Activated CD4-positive, alpha-beta T cell treated with anti-CD3 and anti-CD28 coated beads, Interleukin-2, amount 50 U/mL, for 48 hours (primary cell): ENCODE measurements around the gene GSDME.

Source experiments
- DNase-seq, 2 experiments: peaks; one replicate each; pipeline ENCODE4 v3.0.0-alpha.2; 2020

The GSDME gene

DNA sequence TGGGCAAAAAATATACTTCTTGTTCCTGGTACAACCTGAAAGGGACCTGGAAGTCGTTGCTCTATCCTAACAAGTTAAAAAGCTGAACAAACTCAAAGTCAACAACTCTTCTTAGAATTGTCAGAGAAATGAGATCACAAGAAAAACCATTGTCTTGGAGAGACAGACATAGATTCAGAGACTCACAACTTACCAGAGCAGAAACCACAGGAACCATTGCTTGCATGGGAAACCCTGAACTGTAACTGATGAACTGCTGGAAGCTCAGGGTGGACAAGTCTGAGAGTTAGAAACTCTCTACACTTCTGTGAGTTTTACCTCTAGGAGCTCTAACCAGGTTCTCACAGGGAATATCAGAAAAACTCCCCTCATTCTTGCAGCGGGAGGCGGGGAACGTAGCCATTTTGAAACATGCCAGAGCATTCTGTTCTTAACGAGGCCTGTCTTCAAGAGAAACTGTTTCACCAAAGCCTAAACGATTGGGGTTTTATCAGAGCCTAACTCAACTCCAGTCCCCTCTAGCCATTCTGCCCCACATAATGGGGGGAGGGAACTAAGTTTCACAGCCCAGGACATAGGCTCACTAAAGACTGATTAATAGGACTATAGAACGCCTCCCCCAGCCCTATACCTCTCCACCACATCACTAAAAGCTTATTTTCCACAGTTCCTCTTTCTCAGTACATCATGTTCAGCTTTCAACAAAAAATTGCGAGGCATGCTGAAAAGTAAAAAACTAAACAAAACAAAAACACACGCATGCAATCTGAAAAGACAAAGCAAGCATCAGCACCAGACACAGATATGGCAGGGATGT lies 12.0 kb upstream of the GSDME start:
- no peak for DNase-seq

DNA sequence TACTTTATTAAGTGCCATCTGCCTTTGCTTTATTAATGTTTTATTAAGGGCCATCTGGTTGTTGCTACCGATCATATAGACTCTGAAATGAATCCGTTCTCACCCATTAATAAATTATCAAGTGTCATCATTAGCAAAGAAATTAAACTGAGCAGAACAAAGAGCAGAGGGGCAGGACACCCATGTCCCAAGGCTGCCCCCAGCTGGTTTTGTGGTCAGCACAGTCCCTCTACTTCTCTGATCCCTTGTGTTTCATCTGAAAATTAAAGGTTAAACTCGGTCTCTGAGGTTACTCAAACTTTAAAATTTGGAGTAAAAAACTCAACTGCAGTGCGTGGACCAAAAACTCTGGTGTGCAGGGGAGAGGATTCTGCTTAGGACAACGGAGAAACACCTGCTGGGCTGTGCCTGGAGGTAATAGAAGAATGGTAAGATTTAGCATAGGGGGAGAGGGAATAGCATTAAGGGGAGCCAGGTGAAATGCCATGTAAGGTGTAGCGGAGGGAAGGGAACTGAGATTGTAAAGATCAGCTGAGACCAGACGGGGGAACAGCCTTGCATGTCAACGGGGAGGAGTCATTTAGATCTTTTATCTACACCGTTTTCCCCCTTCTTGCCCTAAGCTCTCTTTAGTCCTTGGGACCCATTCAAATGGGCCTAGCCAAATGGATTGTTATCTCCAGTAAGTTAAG lies 10.8 kb upstream of the GSDME start:
- no peak for DNase-seq

- no peak for DNase-seq
Observed at GRCh38 chr7:24764972-24765744, 7.9 kb upstream of the GSDME start.

DNA sequence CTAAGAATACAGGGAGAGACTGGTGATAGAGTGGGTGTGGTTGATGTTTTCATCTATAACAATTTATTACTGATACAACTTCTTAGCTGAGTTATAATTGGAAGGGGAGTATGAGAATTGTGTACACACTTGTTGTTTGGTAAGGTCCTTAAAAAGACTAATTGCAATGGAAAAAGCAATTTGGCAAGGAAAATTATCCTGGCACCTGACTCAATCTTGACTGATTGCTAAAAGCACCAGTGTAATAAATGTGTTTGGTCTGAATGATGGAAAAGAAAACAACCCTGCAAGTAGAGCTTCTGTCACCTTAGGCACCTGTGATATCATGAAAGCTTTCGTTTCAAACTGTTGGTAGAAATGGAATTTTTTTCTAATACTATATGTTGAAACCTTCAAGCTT lies 6.7 kb upstream of the GSDME start:
- no peak for DNase-seq

- no peak for DNase-seq
Observed at GRCh38 chr7:24763303-24763901, 6.1 kb upstream of the GSDME start.

GRCh38 chr7:24762771-24763170 lies 5.5 kb upstream of the GSDME start:
- DNase-seq, result no peak

GRCh38 chr7:24760968-24761367 lies 3.7 kb upstream of the GSDME start:
- no peak for DNase-seq

DNA sequence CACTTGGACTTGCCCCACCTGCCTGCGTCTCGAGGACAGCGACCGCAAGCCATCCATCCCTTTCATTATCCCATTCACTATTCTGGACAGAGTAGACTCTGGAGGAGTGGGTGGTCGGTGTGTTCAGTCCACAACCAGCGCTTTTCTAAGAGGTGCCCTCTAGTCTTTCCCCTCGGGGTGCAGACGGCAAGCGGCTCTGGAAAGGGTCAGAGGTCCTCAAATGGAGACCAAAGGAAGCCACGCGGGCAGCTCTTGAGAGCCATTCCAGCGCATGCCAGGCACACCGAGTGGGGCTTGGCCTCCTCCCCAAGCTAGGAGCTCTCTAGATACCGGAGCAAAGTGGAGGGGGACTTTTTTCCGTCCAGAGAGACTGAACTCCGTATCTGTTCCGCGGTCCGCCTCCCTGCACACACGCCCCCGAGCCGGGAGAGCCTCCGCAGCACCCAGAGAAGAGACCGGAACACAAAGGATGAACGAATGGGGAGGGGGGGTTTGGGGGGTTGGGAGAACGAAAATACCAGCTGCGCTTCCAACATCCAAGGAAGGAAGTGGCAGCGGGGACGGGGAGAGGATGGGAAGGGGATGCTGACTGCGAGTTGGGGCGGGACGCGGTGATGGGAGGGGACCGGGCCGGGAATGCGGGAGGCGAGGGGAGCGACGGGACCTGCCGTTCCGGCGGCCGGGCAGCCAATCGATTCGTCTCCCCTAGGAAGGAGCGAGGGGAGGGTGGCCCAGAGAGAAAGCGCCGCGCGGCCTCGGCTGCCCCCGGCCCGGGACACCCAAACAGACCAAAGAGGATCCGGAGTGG lies 515 bp downstream of the GSDME start:
- peak; percentile 23 to 27 for DNase-seq

GRCh38 chr7:24755541-24756407 lies 1.5 kb downstream of the GSDME start:
- peak; percentile 8 to 18 for DNase-seq

DNA sequence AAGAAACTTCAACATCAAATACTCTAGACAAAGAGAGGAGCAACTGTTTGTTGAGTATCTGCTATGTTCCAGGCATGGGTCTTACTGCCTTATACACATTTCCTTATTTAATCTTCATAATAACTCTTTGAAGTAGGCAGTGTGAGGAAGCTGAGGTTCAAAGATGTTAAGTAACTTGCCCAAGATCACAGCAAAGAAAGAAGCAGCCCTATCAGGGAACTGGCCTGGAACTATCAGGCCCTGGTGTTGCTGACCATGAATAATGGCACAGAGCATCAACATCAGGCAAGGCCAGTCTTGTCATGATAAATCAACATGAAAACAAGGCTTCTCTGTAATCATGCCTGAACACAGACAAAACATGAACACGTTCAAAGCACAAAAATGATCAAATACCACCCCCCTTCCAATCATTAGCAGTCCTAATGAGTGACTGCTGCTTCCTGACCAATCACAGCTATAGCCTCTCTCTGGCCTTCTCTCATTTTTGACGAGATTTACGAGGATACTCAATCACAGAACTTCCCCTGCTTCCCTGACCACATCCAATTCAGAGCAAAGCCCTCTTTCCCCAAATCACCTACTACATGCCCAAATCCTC lies 2.3 kb downstream of the GSDME start:
- no peak for DNase-seq

DNA sequence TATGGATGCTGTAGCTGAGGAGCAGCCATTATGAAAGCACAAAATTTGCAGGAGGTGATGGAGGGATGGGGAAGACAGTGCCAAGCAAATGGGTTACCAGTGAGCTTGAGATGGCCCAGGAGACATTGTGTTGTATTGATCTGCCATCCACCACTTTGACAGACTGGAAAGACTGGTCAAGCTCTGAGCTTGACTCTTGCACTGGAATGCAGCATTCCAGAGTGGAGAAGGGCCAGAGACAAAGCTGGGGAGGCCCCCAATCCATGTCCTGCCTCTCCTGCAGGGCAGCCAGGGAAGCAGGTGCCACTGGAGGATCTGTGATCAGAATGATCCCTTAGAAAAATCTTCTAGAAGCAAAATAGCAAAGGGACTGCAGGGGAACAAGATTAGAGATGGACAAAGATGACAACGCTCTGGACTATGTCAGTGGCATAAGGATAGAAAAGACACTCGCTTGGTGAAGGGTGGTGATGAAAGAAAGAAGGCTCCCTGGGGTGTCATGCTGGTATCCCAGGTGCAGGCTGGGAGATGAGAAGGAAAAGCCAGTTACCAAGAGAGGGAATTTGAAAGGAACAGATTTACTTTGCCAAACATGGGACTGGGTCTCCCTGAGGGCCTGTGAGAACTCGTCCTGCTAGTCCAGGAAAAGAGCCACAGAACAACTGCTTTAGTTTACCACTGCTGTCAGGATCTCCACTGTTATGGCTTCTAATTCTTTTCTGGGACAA lies 5.0 kb downstream of the GSDME start:
- no peak for DNase-seq

DNA sequence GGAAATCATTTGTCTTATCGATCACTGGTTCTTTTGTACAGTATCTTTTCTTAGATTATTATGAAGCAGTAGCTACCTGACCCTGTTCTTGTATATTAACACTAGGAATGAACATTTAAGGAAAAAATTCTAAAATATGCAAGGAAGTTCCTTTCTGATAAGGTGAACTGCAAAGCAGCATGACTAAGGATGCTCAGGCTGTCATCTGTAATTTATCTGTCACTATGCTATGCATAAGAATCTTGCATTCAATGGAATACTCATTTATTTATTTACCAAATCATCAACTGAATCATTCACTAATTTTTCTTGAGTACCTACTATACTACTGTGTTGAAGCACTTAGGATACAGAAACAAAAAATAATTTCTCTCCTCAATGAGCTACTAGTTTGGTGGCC lies 5.8 kb downstream of the GSDME start:
- no peak for DNase-seq

DNA sequence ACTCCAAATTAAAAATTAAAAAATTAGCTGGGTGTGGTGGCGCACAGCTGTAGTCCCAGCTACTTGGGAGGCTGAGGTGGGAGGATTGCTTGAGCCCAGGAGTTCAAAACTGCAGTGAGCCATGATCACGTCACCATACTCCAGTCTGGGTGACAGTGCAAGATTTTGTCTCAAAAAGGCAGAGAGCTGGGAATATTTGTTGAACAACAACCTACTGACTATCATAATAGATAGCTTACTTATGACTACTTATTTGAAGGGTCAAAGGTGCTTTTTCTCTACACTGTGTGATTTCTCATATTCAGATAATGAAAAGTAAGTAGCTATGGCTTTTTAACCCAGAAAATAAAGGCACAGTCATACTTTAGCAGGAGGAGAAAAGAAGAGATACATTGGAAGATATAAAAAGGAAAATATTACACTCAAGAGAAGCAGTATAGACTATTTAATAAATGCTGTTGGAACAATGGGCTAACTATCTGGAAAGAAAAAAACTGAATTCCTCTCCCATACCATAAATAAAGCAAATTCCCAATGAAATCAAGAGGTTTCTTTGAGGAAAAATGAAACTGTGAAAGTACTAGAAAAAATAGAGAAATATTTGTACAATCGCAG lies 6.7 kb downstream of the GSDME start:
- no peak for DNase-seq

DNA sequence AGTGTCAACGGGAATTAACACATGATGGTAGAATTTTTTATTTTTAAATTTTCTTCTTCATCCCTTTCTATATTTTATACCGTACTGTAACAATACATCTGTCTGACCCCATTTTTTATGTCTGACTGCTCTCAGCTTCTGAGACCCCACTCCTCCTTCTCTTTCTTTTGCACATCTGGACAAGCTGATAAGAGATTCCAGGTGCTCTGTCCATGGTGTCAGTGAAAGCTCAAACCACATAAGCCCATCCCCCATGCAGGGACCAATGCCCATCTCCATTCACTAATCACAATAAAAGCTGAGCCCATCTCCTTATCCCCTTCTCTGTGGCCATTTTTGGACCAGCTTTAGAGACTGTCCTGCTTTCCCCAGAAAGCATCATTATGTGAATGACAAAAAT lies 8.7 kb downstream of the GSDME start:
- no peak for DNase-seq

GRCh38 chr7:24745355-24745754 lies 11.9 kb downstream of the GSDME start:
- no peak for DNase-seq

DNA sequence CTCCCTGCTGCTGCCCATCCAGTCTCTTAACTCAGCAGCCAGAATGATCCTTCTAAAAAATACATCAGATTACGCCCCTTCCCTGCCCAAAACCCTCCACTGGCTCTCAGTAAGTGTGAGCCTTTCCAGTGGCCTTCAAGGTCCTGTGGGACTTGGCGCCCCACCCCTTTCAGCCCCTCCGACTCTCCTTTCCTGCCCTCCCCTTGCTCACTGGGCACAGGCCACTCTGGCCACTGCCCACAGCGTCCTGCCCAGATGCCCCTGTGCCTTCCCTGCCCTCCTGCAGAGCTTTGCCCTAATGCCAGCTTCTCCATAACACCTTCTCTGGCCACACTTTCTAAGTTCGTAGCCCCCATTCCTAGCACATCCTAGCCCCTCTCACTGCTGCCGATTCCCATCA lies 13.8 kb downstream of the GSDME start:
- no peak for DNase-seq

- no peak for DNase-seq
Observed at GRCh38 chr7:24742506-24743162, 14.6 kb downstream of the GSDME start.

GRCh38 chr7:24741679-24742505 lies 15.4 kb downstream of the GSDME start:
- DNase-seq, result no peak
